Activated CD8-positive, alpha-beta memory T cell treated with anti-CD3 and anti-CD28 coated beads for 4 hours (primary cell): ENCODE measurements around the gene NEMP2.
"Not testable (repeated sequence)": the region's sequence is repeated elsewhere in the genome, so short reads cannot be mapped to it uniquely, and the experiment has no call there.

Source experiments
- DNase-seq, 2 donors: peaks; one replicate each; pipeline ENCODE4 v3.0.0-alpha.2; 2020; ENCODE audit warnings: low read depth in 2 of 2

The NEMP2 gene

DNA sequence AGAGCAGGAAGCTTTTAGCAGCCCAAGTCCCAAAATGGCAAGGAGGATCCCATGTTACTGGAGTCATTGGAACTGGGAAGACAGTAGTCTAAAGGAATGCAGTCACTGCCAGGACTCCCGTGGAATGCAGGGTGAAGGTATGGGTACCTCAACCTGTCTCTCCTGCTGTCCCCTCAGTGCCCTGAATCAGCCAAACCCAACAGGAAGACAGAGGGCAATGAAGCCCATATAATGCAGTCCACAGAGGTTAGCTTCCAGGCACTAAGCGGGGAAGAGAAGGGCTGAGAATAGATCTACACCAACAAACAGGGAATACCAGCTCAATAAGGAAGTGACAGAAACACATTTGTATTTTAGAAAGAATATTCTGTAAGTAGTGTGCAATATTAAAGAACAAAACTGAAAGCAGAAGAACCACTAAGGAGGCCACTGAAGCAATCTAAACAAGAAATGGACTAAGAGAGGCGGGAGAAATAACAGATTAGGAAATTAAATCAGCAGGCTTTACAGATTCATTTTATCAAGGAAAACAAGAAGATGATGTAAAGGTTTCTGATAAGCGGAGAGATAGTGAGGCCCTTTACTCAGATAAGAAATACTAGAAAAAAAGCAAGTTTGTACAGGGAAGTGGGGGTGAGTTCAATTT is 8.3 kb downstream of the NEMP2 start:
- DNase-seq: no peak

- no peak for DNase-seq
Observed at GRCh38 chr2:190524928-190525327, 9.6 kb downstream of the NEMP2 start.

GRCh38 chr2:190519975-190520767 is 14.4 kb downstream of the NEMP2 start:
- DNase-seq: no peak

DNA sequence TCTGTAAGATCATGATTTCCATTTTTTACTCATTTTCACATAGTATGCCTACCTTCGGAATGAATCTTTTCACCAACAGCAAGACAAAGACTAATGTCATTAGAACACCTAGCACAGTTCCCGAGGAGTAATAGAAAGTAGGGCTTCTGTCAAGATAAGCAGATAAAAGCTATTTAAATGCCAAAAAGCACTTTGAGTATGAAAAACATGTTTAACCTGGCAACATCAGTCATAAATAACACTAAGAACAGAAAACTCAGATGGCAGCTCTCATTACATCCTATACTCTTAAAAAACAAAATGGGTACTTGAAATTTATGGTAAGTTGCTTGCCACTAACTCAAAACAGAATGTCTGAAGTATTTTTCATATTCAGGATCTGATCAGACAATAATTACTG is 17.1 kb downstream of the NEMP2 start:
- DNase-seq: no peak

- DNase-seq: no peak
Observed at GRCh38 chr2:190515687-190516086, 18.8 kb downstream of the NEMP2 start.

GRCh38 chr2:190514676-190515075 is 19.8 kb downstream of the NEMP2 start:
- no peak for DNase-seq

GRCh38 chr2:190513877-190514276 is 20.6 kb downstream of the NEMP2 start:
- DNase-seq: no peak

- no peak for DNase-seq
Observed at GRCh38 chr2:190512539-190513095, 21.9 kb downstream of the NEMP2 start.

DNA sequence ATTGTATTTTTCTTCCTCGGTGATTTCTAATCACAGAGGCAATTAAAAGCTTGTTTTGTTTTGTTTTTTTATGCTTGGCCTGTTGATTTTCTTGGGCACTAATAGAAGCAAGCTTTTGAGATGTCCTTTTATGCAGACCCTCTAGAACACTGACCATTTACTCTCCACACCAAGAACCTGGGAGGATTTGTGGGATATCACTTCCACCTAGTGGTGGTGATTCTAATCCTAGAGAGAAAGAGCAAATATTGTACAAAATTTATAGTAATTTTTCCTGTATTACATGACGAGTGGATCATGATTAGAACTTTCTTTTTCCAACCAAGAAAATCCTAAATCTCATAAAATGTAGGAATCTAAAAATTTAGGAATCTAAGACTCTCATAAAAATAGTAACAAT is 23.4 kb downstream of the NEMP2 start:
- no peak for DNase-seq

DNA sequence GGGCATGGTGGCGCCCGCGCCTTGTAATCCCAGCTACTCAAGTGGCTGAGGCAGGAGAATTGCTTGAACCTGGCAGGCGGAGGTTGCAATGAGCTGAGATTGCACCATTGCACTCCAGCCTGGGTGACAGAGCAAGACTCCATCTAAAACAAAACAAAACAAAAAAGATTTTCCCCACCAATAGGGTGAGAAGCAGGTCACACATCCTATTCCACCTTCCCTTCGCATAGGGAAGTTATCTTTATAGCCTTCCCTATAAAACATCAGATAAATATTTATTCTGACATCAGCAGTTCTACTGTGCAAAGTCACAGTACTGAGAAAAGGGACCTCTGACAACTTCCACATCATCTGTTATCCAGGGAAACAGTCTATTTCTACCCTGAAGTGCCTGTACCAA is 24.6 kb downstream of the NEMP2 start:
- DNase-seq: not testable (repeated sequence)

- no peak for DNase-seq
Observed at GRCh38 chr2:190507135-190507534, 27.4 kb downstream of the NEMP2 start.

DNA sequence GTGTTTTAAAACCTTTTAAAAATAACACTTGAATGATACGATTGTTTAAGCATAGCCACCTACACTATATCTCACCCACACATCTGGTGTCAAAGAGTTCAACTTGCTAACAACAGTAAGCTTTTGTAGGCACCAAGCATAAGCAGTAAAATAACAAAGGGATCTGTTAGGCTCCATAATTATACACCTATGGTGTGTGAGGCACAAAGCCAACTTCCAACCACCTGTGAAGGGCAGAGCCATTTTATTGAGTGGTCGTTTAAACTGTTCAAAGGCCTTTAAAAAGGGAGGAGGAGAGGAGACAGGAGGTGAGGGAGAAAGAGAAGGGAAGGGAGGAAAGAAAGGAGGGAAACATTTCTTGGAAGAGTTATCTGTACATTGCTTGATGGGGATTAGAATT is 27.9 kb downstream of the NEMP2 start:
- DNase-seq: no peak

- no peak for DNase-seq
Observed at GRCh38 chr2:190505696-190506095, 28.8 kb downstream of the NEMP2 start.

DNA sequence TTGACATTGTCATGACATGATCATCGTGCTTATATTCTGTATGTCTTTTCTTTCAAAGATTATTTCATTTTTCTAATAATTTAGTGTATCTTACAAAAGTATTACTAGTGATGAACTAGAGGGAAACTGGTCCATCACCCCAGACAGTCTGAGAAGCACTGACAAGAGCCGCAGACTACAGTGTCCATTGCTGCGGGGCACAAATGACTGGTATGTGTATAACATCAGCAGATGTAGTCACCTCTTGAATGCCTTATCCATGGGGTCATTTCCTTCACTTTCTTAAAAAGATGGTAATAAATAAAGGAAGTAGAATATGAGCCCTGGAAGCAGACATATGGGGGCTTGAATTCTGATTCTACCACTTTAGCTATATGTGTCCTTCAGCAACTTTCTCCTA is 29.6 kb downstream of the NEMP2 start:
- no peak for DNase-seq

GRCh38 chr2:190503088-190503487 is 31.4 kb downstream of the NEMP2 start:
- no peak for DNase-seq

GRCh38 chr2:190501702-190502407 is 32.7 kb downstream of the NEMP2 start:
- no peak for DNase-seq

DNA sequence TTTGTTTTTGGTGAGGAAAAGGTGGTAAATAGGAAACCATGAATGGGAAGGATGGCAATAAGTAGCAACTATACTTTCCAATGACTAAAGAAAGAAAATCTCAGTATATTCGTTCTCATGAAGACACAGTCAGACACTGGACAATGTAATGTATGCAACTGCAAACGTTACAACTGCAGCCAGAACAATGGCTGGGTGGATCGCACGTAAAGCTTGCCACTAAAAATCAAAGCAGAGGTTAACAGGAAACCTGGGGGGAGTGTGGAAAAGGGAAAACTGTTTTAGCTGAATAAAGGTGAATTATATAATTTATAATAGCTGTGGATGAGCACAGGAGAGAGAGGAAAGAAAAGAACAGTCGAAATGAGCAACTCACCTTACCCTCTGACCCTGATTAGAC is 33.3 kb downstream of the NEMP2 start:
- DNase-seq: no peak

DNA sequence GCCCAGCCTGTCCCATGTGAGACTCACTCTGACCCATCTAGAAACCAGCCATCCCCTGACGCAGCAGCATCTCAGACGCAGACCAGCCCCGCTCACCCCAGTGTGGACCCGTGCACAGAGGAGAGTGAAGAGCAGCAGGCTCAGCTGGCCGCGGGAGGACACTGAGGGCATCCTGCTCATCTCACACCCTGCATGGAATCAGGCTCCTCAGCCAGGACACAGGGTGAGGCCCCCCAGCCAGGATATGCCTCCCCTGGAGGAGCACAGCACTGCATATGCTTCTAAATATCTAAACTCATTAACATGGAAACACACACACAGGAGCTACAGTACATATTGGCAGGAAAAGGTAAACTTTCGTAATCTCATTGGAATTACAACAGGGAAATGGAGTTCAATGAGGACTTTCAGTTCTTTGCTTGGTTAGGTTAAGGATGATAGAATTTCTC is 34.4 kb downstream of the NEMP2 start:
- DNase-seq: no peak

- no peak for DNase-seq
Observed at GRCh38 chr2:190499273-190499672, 35.2 kb downstream of the NEMP2 start.

DNA sequence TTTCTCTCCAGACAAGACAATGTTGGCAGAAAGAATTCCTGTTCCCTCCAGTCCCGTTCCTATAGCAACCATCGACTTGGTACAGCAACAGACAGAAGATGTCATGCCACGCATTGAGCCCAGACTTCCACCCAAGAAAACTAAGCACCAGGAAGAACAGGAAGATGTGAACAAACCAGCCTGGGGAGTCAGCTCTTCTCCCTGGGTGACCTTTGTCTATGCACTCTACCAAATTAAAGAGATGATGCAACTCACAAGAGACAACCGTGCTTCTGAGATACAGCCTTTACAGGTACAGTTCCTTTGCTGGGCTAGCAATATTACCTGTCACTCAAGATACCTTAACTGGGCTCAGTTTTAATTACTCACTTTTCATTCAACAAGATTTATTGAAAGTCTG is 37.1 kb downstream of the NEMP2 start:
- no peak for DNase-seq

DNA sequence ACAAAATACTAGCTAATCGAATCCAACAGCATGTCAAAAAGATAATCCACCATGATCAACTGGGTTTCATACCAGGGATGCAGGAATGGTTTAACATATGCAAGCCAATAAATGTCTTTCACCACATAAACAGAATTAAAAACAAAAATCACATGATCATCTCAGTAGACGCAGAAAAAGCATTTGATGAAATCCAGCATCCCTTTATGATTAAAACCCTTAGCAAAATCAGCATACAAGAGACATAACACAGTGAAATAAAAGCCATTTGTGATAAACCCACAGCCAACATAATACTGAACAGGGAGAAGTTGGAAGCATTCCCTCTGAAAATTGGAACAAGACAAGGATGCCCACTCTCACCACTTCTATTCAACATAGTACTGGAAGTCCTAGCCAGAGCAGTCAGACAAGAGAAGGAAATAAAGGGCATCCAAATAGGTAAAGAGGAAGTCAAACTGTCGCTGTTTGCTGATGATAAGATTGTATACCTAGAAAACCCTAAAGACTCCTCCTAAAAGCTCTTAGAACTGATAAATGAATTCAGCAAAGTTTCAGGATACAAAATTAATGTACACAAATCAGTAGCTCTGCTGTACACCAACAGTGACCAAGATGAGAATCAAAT is 39.8 kb downstream of the NEMP2 start:
- not testable (repeated sequence) for DNase-seq

DNA sequence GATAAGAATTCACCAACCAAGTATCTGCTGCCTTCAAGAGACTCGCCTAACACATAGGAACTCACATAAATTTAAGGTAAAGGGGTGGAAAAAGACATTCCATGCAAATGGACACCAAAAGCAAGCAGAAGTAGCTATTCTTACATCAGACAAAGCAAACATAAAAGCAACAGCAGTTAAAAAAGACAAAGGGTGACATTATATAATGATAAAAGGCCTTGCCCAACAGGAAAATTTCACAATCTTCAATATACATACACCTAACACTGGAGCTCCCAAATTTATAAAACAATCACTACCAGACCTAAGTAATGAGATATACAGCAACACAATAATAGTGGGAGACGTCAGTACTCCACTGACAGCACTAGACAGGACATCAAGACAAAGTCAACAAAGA is 41.4 kb downstream of the NEMP2 start:
- DNase-seq: no peak
